DND-41 (cell line): ENCODE results near the gene EHMT1.

ENCODE experiments used
- EZH2 ChIP-seq: IDR thresholded peaks from 3 replicates; pipeline ENCODE4 v1.6.1; 2012; ENCODE audit warnings: borderline replicate concordance, low read depth, mild to moderate bottlenecking, moderate library complexity, low read length, inconsistent platforms; ENCODE audit not compliant: severe bottlenecking
- TF ChIP-seq, protein P1 (sequence below): IDR thresholded peaks from 2 replicates; pipeline ENCODE4 v1.5.1; 2012; ENCODE audit warnings: borderline replicate concordance, low read length, moderate library complexity, mild to moderate bottlenecking; ENCODE audit not compliant: poor library complexity, severe bottlenecking; ENCODE audit errors: extremely low read depth

DNA sequence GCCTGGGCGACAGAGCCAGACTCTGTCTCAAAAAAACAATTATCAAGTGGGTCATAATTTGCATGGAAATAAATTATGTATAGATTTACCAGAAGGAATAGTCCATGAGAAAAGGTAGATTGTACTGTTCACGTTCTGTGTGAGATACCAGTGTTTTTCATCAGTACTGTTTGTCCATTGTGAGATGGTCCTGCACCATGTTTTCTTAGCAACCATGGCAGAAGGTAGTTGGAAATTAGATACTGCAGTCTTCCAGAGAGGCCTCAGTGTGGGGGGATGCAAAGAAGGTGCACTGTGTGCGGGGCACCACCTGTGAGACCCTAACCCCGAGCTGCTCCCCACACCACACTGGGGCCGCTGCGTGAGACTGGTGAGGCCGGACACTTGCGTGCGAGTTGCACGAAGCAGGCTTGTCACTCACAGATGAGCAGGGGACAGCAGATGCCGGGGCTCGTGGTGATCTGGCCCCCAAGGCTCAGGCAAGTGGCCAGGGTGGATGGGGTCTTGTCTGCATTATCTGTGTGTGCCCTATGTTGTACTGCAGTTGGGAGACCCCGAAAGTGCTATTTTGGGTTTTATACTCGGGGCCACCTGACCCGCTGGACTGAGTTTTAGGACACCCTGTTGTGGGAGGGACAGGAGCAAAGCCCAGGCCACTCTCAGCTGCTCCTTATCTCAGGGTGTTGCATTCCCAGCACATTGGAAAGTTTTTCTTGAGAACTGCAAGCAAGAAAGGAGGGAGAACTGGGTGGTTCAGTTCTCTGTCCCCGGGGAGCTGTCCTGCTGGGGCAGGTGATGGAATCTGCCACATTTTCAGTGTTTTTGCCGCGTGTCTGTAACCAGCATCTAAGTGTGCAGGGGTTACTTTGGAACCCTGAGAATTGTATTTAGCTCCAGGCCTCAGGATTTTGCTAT lies 61.9 kb downstream of the EHMT1 start:
- TF ChIP-seq, protein P1, sequence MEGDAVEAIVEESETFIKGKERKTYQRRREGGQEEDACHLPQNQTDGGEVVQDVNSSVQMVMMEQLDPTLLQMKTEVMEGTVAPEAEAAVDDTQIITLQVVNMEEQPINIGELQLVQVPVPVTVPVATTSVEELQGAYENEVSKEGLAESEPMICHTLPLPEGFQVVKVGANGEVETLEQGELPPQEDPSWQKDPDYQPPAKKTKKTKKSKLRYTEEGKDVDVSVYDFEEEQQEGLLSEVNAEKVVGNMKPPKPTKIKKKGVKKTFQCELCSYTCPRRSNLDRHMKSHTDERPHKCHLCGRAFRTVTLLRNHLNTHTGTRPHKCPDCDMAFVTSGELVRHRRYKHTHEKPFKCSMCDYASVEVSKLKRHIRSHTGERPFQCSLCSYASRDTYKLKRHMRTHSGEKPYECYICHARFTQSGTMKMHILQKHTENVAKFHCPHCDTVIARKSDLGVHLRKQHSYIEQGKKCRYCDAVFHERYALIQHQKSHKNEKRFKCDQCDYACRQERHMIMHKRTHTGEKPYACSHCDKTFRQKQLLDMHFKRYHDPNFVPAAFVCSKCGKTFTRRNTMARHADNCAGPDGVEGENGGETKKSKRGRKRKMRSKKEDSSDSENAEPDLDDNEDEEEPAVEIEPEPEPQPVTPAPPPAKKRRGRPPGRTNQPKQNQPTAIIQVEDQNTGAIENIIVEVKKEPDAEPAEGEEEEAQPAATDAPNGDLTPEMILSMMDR = no peak
- no peak for TF ChIP-seq EZH2
